K562 (cell line): ENCODE results near the gene NKG7. TPM values are rescaled to one million over a fixed set of nuclear protein-coding genes. Genes with fewer than 3 reads are reported as not detected.

Source experiments
- BRD4 ChIP-seq: fragments of 200-600 bp; sonication (generic); IDR thresholded peaks from 2 replicates; pipeline ENCODE4 v1.6.1; 2017; ENCODE audit warnings: inconsistent platforms
- CBX2 ChIP-seq: fragments of 200-600 bp; sonication (generic); IDR thresholded peaks from one replicate; pipeline ENCODE4 v1.6.1; 2012; ENCODE audit warnings: mild to moderate bottlenecking, low read length, inconsistent platforms; ENCODE audit not compliant: insufficient read depth, poor library complexity, severe bottlenecking
- ELF2 ChIP-seq: fragments of 250-450 bp; sonication (Bioruptor Pico); IDR thresholded peaks from 2 replicates; pipeline ENCODE4 v1.5.0; 2021; ENCODE audit warnings: mild to moderate bottlenecking
- IRF2 ChIP-seq: sonication (generic); formaldehyde crosslinking; IDR thresholded peaks from 2 replicates; pipeline ENCODE4 v1.8.1; 2022; ENCODE audit warnings: mild to moderate bottlenecking, missing genetic modification reagents
- MIER1 ChIP-seq: fragments of 450-650 bp; IDR thresholded peaks from 2 replicates; pipeline ENCODE4 v1.6.1; 2016; ENCODE audit warnings: antibody characterized with exemption, mild to moderate bottlenecking, low read depth
- NCOA1 ChIP-seq: fragments of 450-650 bp; IDR thresholded peaks from 2 replicates; pipeline ENCODE4 v1.6.1; 2016; ENCODE audit warnings: low read depth
- NR3C1 ChIP-seq: sonication (generic); formaldehyde crosslinking; IDR thresholded peaks from 2 replicates; pipeline ENCODE4 v1.8.1; 2022; ENCODE audit warnings: missing genetic modification reagents
- POLR2H ChIP-seq: IDR thresholded peaks from 2 replicates; pipeline ENCODE4 v1.6.1; 2016; ENCODE audit warnings: missing genetic modification characterization, low read depth, mild to moderate bottlenecking, control low read depth, missing compliant biosample characterization, moderate library complexity
- RFX1 ChIP-seq: fragments of 450-650 bp; IDR thresholded peaks from 2 replicates; pipeline ENCODE4 v1.6.1; 2016; ENCODE audit warnings: mild to moderate bottlenecking, moderate library complexity
- RNF2 ChIP-seq: sonication (generic); IDR thresholded peaks from 2 replicates; pipeline ENCODE4 v1.6.1; 2016
- U2AF1 ChIP-seq: fragments of 200-400 bp; formaldehyde crosslinking; optimal IDR thresholded peaks from 2 replicates; pipeline ENCODE3; 2017; ENCODE audit warnings: mild to moderate bottlenecking, low read depth, low read length, moderate library complexity
- WHSC1 ChIP-seq: IDR thresholded peaks from one replicate; pipeline ENCODE4 v1.6.1; 2012; ENCODE audit warnings: low read length, control low read depth, inconsistent platforms
- ZEB2 ChIP-seq: fragments of 450-650 bp; IDR thresholded peaks from 2 replicates; pipeline ENCODE4 v1.6.1; 2016
- ZKSCAN1 ChIP-seq: fragments of 150-350 bp; IDR thresholded peaks from 2 replicates; pipeline ENCODE4 v1.6.1; 2016; ENCODE audit warnings: low read depth, low read length
- ZNF263 ChIP-seq: sonication (generic); formaldehyde crosslinking; IDR thresholded peaks from 2 replicates; pipeline ENCODE4 v1.8.0; 2022; ENCODE audit warnings: mild to moderate bottlenecking, missing genetic modification reagents, borderline replicate concordance
- ZNF347 ChIP-seq: fragments of 450-650 bp; formaldehyde crosslinking; IDR thresholded peaks from 2 replicates; pipeline ENCODE4 v1.4.0; 2020; ENCODE audit warnings: low read depth, mild to moderate bottlenecking, moderate library complexity
- ZNF41 ChIP-seq: fragments of 250-450 bp; sonication (Bioruptor Pico); conservative IDR thresholded peaks from 2 replicates; pipeline ENCODE4 v1.4.0; 2020; ENCODE audit warnings: mild to moderate bottlenecking
- polyA plus RNA-seq, 8 experiments: library from polyadenylated mRNA; depleted of rRNA in 4 of 8; stranded (reverse) in 5 of 8; unstranded in 3 of 8; fragments of >200 nt; fragmentation: Nextera tagmentation in 2 of 8; fragmentation: Illumina TruSeq in 1 of 8; extraction: Ambion mirVana in 2 of 8; extraction: Trizol in 1 of 8; gene quantifications; 2 replicates each; pipeline versions ENCODE4 v1.2.1 to v1.2.3, GENCODE V29; 2011 to 2014; ENCODE audit warnings: inconsistent platforms in 1 of 8, missing spikeins in 1 of 8
- total RNA-seq, 7 experiments: library from RNA; depleted of rRNA in 6 of 7; stranded (reverse); fragments of >200 nt in 6 of 7; fragmentation: Illumina TruSeq in 2 of 7; extraction: Trizol in 2 of 7; gene quantifications; 2 replicates each; pipeline versions ENCODE4 v1.2.1 to v1.2.3, GENCODE V29; 2011 to 2021; ENCODE audit warnings: low replicate concordance in 1 of 7
- TF ChIP-seq, protein P1 (sequence below), 2 experiments: fragments of 450-650 bp in 1 of 2; IDR thresholded peaks; 2 replicates each; pipeline ENCODE4 v1.6.1; 2011 to 2017; ENCODE audit warnings: low read depth in 2 of 2, antibody characterized with exemption in 1 of 2, borderline replicate concordance in 1 of 2, low read length in 1 of 2, mild to moderate bottlenecking in 1 of 2, mixed read lengths in 1 of 2; ENCODE audit not compliant: control insufficient read depth in 1 of 2
- TF ChIP-seq, protein P2 (sequence below): IDR thresholded peaks from 3 replicates; pipeline ENCODE4 v1.6.1; 2011; ENCODE audit warnings: borderline replicate concordance, mild to moderate bottlenecking; ENCODE audit not compliant: insufficient read length, insufficient read depth
- TF ChIP-seq, protein P3 (sequence below): fragments of 250-450 bp; sonication (Bioruptor Pico); IDR thresholded peaks from 2 replicates; pipeline ENCODE4 v1.4.0; 2020
- TF ChIP-seq, protein P4 (sequence below): sonication (generic); formaldehyde crosslinking; IDR thresholded peaks from 2 replicates; pipeline ENCODE4 v1.8.1; 2023; ENCODE audit warnings: mild to moderate bottlenecking, missing genetic modification reagents

The NKG7 gene
- total and polyA plus RNA-seq, 9 of the 15 experiments (the other 6 are each of a cell fraction or from before 2014, with no cell fraction given): 0.30 to 0.70 (median 0.51) TPM; not detected in 2

GRCh38 chr19:51366389-51367254 is 5.8 kb downstream of the NKG7 start (continued):
- TF ChIP-seq BRD4 (peak; percentile 11; the same call in 1 of the 2 replicates), IRF2 (CRISPR knock-in tag) (no peak), POLR2H (peak; percentile 78), ZEB2 (peak; percentile 27; the same call in 1 of the 2 replicates), CBX2 (no peak), RFX1 (no peak), NR3C1 (no peak), ZNF41 (CRISPR knock-in tag) (no peak), MIER1 (no peak; the same call in 1 of the 2 replicates), ZKSCAN1 (no peak), ZNF347 (CRISPR knock-in tag) (no peak), NCOA1 (peak; percentile 51; the same call in 1 of the 2 replicates), RNF2 (no peak), ZNF263 (CRISPR knock-in tag) (peak; percentile 42; the same call in 1 of the 2 replicates), U2AF1 (no peak), WHSC1 (no peak), ELF2 (CRISPR knock-in tag) (no peak)
- TF ChIP-seq, protein P1, sequence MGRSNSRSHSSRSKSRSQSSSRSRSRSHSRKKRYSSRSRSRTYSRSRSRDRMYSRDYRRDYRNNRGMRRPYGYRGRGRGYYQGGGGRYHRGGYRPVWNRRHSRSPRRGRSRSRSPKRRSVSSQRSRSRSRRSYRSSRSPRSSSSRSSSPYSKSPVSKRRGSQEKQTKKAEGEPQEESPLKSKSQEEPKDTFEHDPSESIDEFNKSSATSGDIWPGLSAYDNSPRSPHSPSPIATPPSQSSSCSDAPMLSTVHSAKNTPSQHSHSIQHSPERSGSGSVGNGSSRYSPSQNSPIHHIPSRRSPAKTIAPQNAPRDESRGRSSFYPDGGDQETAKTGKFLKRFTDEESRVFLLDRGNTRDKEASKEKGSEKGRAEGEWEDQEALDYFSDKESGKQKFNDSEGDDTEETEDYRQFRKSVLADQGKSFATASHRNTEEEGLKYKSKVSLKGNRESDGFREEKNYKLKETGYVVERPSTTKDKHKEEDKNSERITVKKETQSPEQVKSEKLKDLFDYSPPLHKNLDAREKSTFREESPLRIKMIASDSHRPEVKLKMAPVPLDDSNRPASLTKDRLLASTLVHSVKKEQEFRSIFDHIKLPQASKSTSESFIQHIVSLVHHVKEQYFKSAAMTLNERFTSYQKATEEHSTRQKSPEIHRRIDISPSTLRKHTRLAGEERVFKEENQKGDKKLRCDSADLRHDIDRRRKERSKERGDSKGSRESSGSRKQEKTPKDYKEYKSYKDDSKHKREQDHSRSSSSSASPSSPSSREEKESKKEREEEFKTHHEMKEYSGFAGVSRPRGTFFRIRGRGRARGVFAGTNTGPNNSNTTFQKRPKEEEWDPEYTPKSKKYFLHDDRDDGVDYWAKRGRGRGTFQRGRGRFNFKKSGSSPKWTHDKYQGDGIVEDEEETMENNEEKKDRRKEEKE (IDR thresholded peaks at IDR 0.05; ENCODE audit: borderline replicate concordance in 1 of 2, control insufficient read depth in 1 of 2, low read depth in 2 of 2, low read length in 1 of 2): no peak
- TF ChIP-seq, protein P2, sequence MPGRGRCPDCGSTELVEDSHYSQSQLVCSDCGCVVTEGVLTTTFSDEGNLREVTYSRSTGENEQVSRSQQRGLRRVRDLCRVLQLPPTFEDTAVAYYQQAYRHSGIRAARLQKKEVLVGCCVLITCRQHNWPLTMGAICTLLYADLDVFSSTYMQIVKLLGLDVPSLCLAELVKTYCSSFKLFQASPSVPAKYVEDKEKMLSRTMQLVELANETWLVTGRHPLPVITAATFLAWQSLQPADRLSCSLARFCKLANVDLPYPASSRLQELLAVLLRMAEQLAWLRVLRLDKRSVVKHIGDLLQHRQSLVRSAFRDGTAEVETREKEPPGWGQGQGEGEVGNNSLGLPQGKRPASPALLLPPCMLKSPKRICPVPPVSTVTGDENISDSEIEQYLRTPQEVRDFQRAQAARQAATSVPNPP: no peak
- TF ChIP-seq, protein P3, sequence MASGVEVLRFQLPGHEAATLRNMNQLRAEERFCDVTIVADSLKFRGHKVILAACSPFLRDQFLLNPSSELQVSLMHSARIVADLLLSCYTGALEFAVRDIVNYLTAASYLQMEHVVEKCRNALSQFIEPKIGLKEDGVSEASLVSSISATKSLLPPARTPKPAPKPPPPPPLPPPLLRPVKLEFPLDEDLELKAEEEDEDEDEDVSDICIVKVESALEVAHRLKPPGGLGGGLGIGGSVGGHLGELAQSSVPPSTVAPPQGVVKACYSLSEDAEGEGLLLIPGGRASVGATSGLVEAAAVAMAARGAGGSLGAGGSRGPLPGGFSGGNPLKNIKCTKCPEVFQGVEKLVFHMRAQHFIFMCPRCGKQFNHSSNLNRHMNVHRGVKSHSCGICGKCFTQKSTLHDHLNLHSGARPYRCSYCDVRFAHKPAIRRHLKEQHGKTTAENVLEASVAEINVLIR: no peak
- TF ChIP-seq, protein P4, sequence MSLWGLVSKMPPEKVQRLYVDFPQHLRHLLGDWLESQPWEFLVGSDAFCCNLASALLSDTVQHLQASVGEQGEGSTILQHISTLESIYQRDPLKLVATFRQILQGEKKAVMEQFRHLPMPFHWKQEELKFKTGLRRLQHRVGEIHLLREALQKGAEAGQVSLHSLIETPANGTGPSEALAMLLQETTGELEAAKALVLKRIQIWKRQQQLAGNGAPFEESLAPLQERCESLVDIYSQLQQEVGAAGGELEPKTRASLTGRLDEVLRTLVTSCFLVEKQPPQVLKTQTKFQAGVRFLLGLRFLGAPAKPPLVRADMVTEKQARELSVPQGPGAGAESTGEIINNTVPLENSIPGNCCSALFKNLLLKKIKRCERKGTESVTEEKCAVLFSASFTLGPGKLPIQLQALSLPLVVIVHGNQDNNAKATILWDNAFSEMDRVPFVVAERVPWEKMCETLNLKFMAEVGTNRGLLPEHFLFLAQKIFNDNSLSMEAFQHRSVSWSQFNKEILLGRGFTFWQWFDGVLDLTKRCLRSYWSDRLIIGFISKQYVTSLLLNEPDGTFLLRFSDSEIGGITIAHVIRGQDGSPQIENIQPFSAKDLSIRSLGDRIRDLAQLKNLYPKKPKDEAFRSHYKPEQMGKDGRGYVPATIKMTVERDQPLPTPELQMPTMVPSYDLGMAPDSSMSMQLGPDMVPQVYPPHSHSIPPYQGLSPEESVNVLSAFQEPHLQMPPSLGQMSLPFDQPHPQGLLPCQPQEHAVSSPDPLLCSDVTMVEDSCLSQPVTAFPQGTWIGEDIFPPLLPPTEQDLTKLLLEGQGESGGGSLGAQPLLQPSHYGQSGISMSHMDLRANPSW: no peak
